HG02763 (cell line): ENCODE results near the gene VMO1.

Source experiments
- ATAC-seq: cut with Tn5 transposase; IDR thresholded peaks from one replicate; pipeline ENCODE4 v1.9.1; 2021; ENCODE audit warnings: mild to moderate bottlenecking, moderate library complexity; ENCODE audit not compliant: unreplicated experiment

Gene VMO1

GRCh38 chr17:4766201-4766600 lies 20.0 kb downstream of the VMO1 start:
- ATAC-seq = no peak

GRCh38 chr17:4764595-4764994 lies 21.6 kb downstream of the VMO1 start:
- ATAC-seq = no peak

- no peak for ATAC-seq
Measured at GRCh38 chr17:4759776-4760236, 26.4 kb downstream of the VMO1 start.

DNA sequence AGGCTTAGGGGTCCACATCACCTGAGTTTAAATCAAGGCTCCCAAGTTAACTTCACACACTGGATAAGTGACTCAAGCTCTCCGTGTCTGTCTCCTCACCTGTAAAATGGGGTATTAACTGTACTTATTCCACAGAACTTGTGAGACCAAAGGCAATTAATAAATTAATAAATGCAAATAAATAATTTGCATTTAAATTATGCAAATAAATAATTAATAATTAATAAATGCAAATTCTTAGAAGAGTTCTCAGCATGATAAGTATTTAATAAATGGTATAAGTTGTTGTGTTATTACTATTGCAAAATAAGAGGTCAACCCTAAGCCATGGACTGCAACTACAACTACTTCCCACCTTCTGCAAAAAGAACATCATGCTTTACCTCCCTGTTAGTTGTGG lies 32.8 kb downstream of the VMO1 start:
- ATAC-seq = no peak

DNA sequence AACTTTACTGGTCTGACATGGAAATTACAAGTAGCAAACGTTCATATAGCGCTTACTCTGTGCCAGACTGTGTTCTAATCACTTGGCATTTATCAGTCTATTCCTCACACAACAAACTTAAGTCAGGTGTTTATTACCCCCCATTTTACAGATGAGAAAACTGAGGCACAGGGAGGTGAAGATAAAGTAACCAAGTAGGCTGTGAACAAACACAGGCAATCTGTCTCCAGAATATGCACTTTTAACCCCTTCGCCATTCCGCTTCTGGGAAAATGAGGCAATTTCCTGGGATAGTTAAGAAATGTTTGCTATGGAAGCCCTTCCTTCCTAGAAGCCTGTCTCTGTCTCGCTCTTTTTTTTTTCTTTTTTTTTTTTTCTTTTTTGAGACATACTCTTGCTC lies 34.2 kb downstream of the VMO1 start:
- no peak for ATAC-seq

- ATAC-seq = no peak
Measured at GRCh38 chr17:4750606-4751005, 35.6 kb downstream of the VMO1 start.

- no peak for ATAC-seq
Measured at GRCh38 chr17:4748686-4749085, 37.5 kb downstream of the VMO1 start.

GRCh38 chr17:4747847-4748246 lies 38.3 kb downstream of the VMO1 start:
- ATAC-seq = no peak

DNA sequence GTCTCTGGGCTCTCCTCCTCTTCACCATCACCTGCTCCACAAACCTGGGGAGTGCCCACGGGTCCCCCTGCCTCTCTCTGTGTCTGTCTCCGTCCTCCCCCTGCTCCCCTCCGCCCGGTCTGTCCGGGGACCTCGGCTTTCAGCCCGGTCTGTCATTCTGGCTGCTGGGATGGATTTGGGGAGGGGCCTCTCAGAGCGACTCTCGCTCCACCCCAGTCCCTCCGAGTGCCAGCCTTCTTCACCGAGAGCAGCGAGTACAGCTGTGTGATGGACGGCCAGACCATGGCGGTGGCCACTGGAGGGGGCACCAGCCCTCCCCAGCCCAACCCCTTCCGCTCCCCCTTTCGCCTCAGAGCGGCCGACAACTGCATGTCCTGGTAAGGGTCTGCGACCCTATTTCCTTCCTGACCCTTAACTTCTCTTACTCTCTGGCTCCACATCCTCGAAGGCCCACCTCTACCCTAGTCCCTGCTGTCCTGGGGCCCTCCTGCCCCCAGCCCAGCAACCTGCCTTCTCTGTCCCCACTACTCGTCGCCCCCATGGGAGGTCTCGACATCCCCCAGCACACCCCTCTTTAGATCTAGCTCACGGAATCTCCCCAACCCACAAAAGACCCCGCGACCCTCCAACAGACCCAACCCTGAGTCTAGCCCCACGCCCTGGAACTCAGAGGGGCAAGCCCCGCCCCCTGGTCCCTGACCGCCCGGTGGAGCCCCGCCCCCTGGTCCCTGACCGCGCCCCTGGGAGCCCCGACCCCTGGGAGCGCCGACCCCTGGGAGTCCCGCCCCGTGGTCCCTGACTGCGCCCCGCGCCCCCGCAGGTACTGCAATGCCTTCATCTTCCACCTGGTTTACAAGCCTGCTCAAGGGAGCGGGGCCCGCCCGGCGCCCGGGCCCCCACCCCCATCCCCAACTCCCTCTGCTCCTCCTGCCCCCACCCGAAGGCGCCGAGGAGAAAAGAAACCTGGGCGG lies 40.9 kb downstream of the VMO1 start:
- ATAC-seq = no peak

DNA sequence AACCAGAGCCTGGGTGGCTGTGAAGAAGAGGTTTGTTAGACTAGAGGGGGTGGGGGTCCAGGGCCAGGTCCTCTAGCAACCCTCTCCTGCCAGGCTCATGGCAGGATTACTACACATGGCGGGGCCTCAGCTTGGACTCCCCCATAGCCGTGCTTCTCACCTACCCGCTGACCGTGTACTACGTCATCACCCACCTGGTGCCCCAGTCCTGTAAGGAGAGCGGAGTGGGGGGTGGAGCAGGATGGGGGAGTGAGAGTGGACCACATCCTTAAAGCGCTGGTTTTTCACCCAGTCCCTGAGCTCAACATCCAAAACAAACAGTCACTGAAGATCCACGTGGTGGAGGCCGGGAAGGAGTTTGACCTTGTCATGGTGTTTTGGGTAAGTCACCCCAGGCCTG lies 42.3 kb downstream of the VMO1 start:
- no peak for ATAC-seq

- ATAC-seq = no peak
Measured at GRCh38 chr17:4743216-4743615, 42.9 kb downstream of the VMO1 start.

GRCh38 chr17:4742629-4743028 lies 43.5 kb downstream of the VMO1 start:
- ATAC-seq = no peak

GRCh38 chr17:4742133-4742532 lies 44.0 kb downstream of the VMO1 start:
- ATAC-seq = no peak

DNA sequence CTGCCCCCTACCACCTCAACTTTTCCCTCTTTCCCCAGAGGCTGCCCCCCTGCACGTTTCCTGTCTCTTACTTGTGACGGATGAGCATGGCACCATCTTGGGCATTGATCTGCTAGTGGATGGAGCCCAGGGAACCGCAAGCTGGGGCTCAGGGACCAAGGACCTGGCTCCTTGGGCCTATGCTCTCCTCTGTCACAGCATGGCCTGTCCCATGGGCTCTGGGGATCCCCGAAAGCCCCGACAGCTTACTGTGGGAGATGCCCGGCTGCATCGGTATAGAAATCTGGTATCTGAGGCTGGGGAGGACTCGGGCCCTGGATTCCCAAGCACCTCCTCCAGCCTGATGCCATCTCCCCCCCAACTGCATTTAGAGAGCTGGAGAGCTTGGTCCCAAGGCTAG lies 44.6 kb downstream of the VMO1 start:
- ATAC-seq = no peak

GRCh38 chr17:4740584-4740983 lies 45.6 kb downstream of the VMO1 start:
- no peak for ATAC-seq

DNA sequence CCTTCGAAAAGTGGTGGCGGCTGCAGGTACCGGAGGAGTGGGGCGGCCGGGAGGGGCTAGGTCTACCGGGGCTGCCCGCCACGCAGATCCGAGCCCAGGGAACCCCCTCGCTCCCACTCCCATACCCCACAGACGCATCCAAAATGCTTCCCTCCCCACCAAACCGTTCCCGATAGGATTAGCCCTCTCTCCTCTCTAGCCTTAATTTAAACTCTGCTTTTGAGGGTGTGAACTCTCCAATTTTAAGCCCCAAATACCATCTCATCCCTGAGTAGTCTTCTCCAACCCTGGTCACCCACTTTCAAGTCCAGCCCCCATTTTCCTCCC lies 46.2 kb downstream of the VMO1 start:
- ATAC-seq = no peak

DNA sequence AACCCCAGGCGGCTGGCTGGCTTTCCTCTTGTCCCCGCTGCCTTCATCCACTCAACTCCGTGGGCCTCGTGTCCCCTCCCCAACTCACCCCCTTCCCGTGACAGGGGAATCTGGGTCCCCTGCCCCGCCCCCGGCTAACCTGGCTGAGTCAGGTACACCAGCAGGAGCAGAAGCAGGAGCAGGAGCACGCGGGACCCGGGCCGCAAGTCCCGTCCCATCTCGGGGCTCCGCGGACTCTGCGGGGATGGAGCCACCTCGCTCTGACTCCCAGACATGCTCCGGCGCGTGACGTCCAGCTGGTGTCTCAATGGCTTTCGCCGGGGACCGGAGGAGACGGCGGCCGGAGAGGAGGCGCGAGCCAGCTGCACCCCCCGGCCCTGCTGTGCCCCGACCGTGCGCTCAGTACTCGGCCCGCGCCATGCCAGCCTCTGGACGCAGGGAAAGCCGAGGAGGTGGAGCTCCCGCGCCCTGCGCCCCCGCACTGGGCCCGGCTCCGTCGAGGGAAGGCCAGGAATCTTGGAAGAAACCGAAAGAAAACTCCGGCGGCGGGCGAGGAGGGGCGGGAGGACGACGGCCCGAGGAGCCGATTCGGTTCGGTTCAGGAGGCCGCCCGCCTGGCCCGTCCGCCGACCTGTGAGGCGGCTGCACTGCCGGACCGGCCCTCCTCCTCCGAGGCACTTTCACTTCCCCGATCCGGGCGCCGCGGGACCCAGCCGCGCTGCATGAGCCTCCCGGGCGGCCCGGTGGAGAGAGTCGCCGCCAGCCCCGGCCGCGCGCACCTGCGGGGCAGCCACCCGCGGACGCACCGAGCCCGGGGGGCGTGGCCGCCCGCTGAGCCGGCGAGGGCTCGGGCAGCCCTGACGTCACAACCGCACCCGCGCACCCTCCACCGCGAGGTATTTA lies 46.8 kb downstream of the VMO1 start, which contains the start of the genes CXCL16 and ZMYND15:
Gene CXCL16, minus strand, starts transcription at position 807 of the 903 bp plus-strand sequence. Its CDS starts 589 bp downstream, at position 218.
Gene ZMYND15, plus strand, starts transcription at position 712 of the 903 bp plus-strand sequence. CDS start 716 bp downstream, outside the sequence.
- no peak for ATAC-seq

DNA sequence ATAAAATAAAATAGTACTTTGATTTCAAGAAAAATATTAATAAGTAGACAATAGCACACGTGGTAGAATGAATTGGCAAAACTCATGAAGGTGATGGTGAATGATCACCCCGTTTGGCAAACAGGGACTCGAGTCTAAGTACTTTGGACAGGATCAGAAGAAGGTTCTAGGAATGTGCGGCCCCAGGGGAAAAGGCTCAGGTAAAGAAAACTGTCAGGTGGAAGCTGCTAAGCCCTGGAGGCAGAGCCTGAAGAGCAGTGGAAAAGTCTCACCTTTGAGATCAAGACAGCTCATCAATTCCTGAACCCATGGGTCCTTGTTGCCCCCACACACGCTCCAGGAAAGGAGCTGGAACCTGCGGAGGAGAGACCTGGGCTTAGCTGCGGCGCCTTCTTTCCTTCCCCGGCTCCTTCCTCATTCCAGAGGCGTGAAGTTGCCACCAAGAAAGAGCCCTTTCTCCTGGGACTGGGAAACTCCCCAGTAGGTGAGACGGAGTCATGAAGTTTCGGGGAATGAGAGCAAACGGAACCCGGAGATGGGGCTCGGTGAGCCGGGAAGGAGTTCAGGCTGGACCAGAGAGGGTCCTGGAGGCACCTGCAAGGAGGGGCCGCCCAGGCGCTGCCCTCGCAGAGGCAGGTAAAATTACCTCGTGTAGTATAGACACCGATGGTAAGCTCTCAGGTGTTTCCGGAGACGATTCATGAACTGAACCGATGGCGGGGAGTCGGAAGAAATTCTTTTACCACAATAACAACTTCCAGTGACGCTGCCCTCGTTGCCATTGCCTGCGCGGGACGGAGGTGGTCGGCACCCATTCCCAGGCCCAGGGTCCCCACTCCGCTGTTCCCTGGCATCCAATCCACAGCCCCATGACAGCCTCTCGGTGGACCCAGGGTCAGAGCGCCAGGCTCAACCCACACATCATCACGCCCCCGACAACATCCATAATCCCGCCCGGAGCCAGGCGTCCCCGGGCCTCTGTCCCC lies 47.7 kb downstream of the VMO1 start:
- no peak for ATAC-seq

DNA sequence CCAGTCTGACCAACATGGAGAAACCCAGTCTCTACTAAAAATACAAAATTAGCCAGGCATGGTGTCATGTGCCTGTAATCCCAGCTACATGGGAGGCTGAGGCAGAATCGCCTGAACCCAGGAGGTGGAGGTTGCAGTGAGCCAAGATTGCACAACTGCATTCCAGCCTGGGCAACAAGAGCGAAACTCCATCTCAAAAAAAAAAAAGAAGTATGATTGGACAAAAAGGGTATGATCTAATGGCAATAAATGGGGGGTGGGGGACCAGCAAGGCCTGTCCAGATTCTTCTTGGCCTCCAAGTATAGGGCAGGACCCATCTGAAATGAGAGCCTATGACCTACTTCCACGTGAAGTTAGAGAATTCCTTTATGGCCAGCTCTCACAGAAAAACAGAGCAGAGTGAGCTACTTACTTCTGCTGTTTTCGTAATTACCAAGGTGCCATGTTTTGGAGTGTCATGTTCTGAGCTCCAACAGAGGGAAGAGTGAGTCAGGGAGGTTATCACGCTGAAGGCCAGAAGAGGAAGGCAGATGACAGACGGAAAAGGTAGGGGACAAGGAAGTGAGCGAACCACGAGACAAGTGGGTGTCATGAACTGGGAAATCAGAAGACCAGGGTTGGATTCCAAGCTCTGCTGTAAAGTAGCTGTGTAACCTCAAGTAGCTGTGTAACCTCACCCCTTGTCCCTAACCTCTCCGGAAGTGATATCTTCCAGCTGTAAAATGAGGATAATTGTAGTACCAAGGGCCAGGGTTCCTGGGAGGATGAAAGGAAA lies 50.1 kb downstream of the VMO1 start:
- ATAC-seq = no peak
